IMR-90 (cell line): Measurements from ENCODE around the gene TFDP2.
A peak's percentile ranks its signal among the peaks of the same experiment; 100 is the strongest.

Source experiments
- BHLHE40 ChIP-seq: fragments of 150-350 bp; IDR thresholded peaks from 2 replicates; pipeline ENCODE4 v1.6.1; 2016; ENCODE audit warnings: mild to moderate bottlenecking, low read depth, low read length
- CEBPB ChIP-seq: IDR thresholded peaks from 2 replicates; pipeline ENCODE4 v1.6.1; 2012; ENCODE audit warnings: low read depth, low read length, improper control_type of control experiment
- CHD1 ChIP-seq: IDR thresholded peaks from 2 replicates; pipeline ENCODE4 v1.6.1; 2012; ENCODE audit warnings: low read depth, low read length, improper control_type of control experiment
- FOS ChIP-seq: fragments of 150-350 bp; IDR thresholded peaks from 2 replicates; pipeline ENCODE4 v1.6.1; 2016; ENCODE audit warnings: low read depth, low read length
- MAZ ChIP-seq: IDR thresholded peaks from 2 replicates; pipeline ENCODE4 v1.6.1; 2012; ENCODE audit warnings: low read depth, mild to moderate bottlenecking, low read length, improper control_type of control experiment, moderate library complexity, borderline replicate concordance
- MXI1 ChIP-seq: IDR thresholded peaks from 2 replicates; pipeline ENCODE4 v1.6.1; 2012; ENCODE audit warnings: low read depth, mild to moderate bottlenecking, low read length, moderate library complexity, borderline replicate concordance
- POLR2A ChIP-seq: IDR thresholded peaks from 2 replicates; pipeline ENCODE4 v1.6.1; 2012; ENCODE audit warnings: mild to moderate bottlenecking, low read depth, low read length
- RAD21 ChIP-seq: IDR thresholded peaks from 2 replicates; pipeline ENCODE4 v1.6.1; 2012; ENCODE audit warnings: low read length, improper control_type of control experiment
- RCOR1 ChIP-seq: IDR thresholded peaks from 2 replicates; pipeline ENCODE4 v1.6.1; 2012; ENCODE audit warnings: mild to moderate bottlenecking, low read length, improper control_type of control experiment; ENCODE audit not compliant: insufficient replicate concordance
- RFX5 ChIP-seq: IDR thresholded peaks from 2 replicates; pipeline ENCODE4 v1.8.0; 2012; ENCODE audit warnings: low read depth, mild to moderate bottlenecking, low read length, moderate library complexity
- TF ChIP-seq, protein P1 (sequence below): fragments of 150-350 bp; IDR thresholded peaks from 2 replicates; pipeline ENCODE4 v1.6.1; 2016; ENCODE audit warnings: low read depth, mild to moderate bottlenecking, low read length, moderate library complexity, borderline replicate concordance
- TF ChIP-seq, protein P2 (sequence below): conservative IDR thresholded peaks from 2 replicates; pipeline ENCODE4 v1.5.1; 2012; ENCODE audit warnings: mild to moderate bottlenecking, low read depth, low read length, improper control_type of control experiment
- TF ChIP-seq, protein P3 (sequence below): fragments of 150-350 bp; IDR thresholded peaks from 2 replicates; pipeline ENCODE4 v1.6.1; 2017; ENCODE audit warnings: mild to moderate bottlenecking, antibody characterized with exemption, low read length, low read depth

- TF ChIP-seq CEBPB = no peak
- TF ChIP-seq, protein P1, sequence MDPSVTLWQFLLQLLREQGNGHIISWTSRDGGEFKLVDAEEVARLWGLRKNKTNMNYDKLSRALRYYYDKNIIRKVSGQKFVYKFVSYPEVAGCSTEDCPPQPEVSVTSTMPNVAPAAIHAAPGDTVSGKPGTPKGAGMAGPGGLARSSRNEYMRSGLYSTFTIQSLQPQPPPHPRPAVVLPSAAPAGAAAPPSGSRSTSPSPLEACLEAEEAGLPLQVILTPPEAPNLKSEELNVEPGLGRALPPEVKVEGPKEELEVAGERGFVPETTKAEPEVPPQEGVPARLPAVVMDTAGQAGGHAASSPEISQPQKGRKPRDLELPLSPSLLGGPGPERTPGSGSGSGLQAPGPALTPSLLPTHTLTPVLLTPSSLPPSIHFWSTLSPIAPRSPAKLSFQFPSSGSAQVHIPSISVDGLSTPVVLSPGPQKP = no peak
- TF ChIP-seq, protein P2, sequence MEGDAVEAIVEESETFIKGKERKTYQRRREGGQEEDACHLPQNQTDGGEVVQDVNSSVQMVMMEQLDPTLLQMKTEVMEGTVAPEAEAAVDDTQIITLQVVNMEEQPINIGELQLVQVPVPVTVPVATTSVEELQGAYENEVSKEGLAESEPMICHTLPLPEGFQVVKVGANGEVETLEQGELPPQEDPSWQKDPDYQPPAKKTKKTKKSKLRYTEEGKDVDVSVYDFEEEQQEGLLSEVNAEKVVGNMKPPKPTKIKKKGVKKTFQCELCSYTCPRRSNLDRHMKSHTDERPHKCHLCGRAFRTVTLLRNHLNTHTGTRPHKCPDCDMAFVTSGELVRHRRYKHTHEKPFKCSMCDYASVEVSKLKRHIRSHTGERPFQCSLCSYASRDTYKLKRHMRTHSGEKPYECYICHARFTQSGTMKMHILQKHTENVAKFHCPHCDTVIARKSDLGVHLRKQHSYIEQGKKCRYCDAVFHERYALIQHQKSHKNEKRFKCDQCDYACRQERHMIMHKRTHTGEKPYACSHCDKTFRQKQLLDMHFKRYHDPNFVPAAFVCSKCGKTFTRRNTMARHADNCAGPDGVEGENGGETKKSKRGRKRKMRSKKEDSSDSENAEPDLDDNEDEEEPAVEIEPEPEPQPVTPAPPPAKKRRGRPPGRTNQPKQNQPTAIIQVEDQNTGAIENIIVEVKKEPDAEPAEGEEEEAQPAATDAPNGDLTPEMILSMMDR = no peak
- TF ChIP-seq, protein P3, sequence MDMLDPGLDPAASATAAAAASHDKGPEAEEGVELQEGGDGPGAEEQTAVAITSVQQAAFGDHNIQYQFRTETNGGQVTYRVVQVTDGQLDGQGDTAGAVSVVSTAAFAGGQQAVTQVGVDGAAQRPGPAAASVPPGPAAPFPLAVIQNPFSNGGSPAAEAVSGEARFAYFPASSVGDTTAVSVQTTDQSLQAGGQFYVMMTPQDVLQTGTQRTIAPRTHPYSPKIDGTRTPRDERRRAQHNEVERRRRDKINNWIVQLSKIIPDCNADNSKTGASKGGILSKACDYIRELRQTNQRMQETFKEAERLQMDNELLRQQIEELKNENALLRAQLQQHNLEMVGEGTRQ = no peak
- peak; percentile 72; the same call in 1 of the 2 replicates for TF ChIP-seq MXI1
- no peak for TF ChIP-seq CHD1
- no peak for TF ChIP-seq MAZ
- TF ChIP-seq RFX5 = no peak
- no peak for TF ChIP-seq POLR2A
- no peak for TF ChIP-seq RCOR1
- TF ChIP-seq RAD21 = no peak
- TF ChIP-seq FOS = no peak
- TF ChIP-seq BHLHE40 = no peak
Observed at GRCh38 chr3:142028243-142028777, 121.0 kb downstream of the TFDP2 start.
